Stimulated activated CD4-positive, alpha-beta T cell treated with anti-CD3 and anti-CD28 coated beads, Interleukin-2, amount 100 ng/mL, for 48 hours (primary cell): ENCODE measurements around the gene CCDC9.

Source experiments
- DNase-seq, 2 donors: peaks; one replicate each; pipeline ENCODE4 v3.0.0-alpha.2; 2020

Gene CCDC9

GRCh38 chr19:47255879-47256692 lies at the start of gene CCDC9:
Gene CCDC9 (plus strand): TSS chr19:47256525. CDS start chr19:47258401, 1,876 bp downstream.
- DNase-seq = peak; percentile 90 to 91

GRCh38 chr19:47209319-47210179 lies 46.8 kb upstream of the CCDC9 start:
- DNase-seq = no peak

GRCh38 chr19:47210180-47210490 lies 46.2 kb upstream of the CCDC9 start:
- no peak for DNase-seq

GRCh38 chr19:47210689-47211316 lies 45.5 kb upstream of the CCDC9 start:
- DNase-seq = peak; percentile 79 to 85

GRCh38 chr19:47215581-47215980 lies 40.7 kb upstream of the CCDC9 start:
- no peak for DNase-seq

GRCh38 chr19:47221080-47221841 lies 35.1 kb upstream of the CCDC9 start:
- DNase-seq = no peak

GRCh38 chr19:47221890-47222289 lies 34.4 kb upstream of the CCDC9 start:
- no peak for DNase-seq

- DNase-seq = peak; percentile 79 to 82
Observed at GRCh38 chr19:47225746-47226425, 30.4 kb upstream of the CCDC9 start.

- DNase-seq = no peak
Observed at GRCh38 chr19:47226426-47227351, 29.6 kb upstream of the CCDC9 start.

- no peak for DNase-seq
Observed at GRCh38 chr19:47227352-47228167, 28.8 kb upstream of the CCDC9 start.

GRCh38 chr19:47228168-47228936 lies 28.0 kb upstream of the CCDC9 start:
- no peak for DNase-seq

GRCh38 chr19:47228937-47229675 lies 27.2 kb upstream of the CCDC9 start:
- no peak for DNase-seq

GRCh38 chr19:47229676-47230053 lies 26.7 kb upstream of the CCDC9 start:
- DNase-seq = no peak

- DNase-seq = peak; percentile 77
Observed at GRCh38 chr19:47230054-47230920, 26.0 kb upstream of the CCDC9 start.

GRCh38 chr19:47230921-47231214 lies 25.5 kb upstream of the CCDC9 start, which contains the start of gene BBC3:
Gene BBC3 (minus strand): TSS chr19:47231199. CDS start chr19:47228431, 2,768 bp downstream.
- no peak for DNase-seq

GRCh38 chr19:47231215-47232054 lies 24.9 kb upstream of the CCDC9 start:
- DNase-seq = peak; percentile 86
